Measurements from ENCODE around the gene NUDC. TPM values are rescaled to one million over a fixed set of nuclear protein-coding genes. Genes with fewer than 3 reads are reported as not detected.

The NUDC gene
- total RNA-seq, 1 experiment from 2014 or later = 118 TPM

DNA sequence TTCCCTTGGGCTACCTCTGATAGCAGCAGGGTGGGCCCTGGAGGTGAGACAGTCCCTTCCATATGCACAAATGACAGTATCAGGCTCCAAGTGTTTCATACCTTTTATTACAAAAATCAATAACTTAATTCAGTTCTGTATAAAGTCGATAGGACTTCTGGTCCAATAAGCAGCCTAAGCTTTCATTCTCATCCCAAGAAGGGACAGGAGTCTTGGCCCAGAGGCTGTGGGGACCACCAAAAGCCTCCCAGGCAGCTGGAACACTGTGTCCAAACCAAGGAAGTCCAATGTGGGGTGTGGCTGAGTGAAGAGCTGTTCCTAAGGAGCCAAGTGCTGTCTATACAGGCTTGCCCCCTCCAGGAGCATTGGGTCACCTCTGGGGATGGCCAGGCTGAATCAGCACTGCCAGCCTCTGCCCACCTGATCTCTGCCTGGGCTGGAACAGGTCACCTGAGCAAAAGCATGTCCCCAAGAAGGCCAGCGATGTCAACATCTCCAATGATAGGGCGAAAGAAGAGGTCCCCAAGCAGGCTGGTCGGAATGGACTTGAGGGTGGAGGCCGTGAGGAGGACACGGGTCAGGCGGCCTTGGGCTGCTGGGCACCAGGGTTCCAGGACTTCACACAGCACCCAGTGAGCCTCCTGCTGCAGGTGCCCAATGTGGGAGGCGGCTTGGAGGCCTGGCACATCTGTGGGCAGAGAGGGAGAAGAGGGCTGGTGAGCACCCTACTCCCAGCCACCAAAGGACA is 10.0 kb upstream of the NUDC start:
- Histone ChIP-seq H3K23me2 (ENCODE audit: insufficient read length, low read depth, low read length, poor library complexity, severe bottlenecking) (peaks cover 3% of the 10 kb centered on the region), H3K79me2 (ENCODE audit: insufficient read depth, low read length) (no peaks in the 10 kb centered on the region), H2AK5ac (ENCODE audit: insufficient read length, low read length) (no peak overlapping the region), H3K23ac (ENCODE audit: insufficient read length, low read depth, low read length) (no peak overlapping the region), H2AFZ (ENCODE audit: low read length) (no peak overlapping the region), H2BK12ac (ENCODE audit: insufficient read length, low read depth, low read length) (no peak overlapping the region), H3K9me3 (ENCODE audit: control insufficient read depth, low read depth, low read length) (no peaks in the 10 kb centered on the region), H3K4me2 (ENCODE audit: insufficient read depth, insufficient read length, low read length) (no peak overlapping the region), H4K8ac (replicated peaks; ENCODE audit: insufficient read length, low read depth, low read length) (no peak overlapping the region), H3K14ac (ENCODE audit: insufficient read depth, low read length) (no peak overlapping the region), H2BK120ac (ENCODE audit: low read depth, low read length, poor library complexity, severe bottlenecking) (no peak overlapping the region), H3K9ac (ENCODE audit: extremely low read depth, insufficient read length, low read length) (no peak overlapping the region), H4K91ac (ENCODE audit: insufficient read length, low read depth, low read length) (no peak overlapping the region), H3K27ac (ENCODE audit: insufficient read length, low read depth, low read length) (no peak overlapping the region), H3K4me1 (ENCODE audit: insufficient read depth, low read length) (no peaks in the 10 kb centered on the region), H3T11ph (ENCODE audit: low read length) (no peak overlapping the region), H4K5ac (ENCODE audit: insufficient read length, low read depth, low read length) (no peak overlapping the region), H3K4ac (ENCODE audit: low read depth, low read length) (no peak overlapping the region), H4K20me1 (ENCODE audit: control insufficient read depth, insufficient read depth, insufficient read length) (no peaks in the 10 kb centered on the region), H2BK20ac (ENCODE audit: low read depth, low read length, poor library complexity, severe bottlenecking) (no peak overlapping the region), H3K27me3 (ENCODE audit: insufficient read depth, low read length) (no peaks in the 10 kb centered on the region), H2BK15ac (ENCODE audit: low read depth, low read length) (no peak overlapping the region), H2BK5ac (ENCODE audit: insufficient read length, low read length) (no peak overlapping the region), H3K56ac (ENCODE audit: insufficient read length, low read depth, low read length) (no peak overlapping the region), H3K18ac (ENCODE audit: insufficient read length, low read depth, low read length) (no peak overlapping the region), H3K79me1 (ENCODE audit: insufficient read depth, low read depth, low read length, poor library complexity, severe bottlenecking) (no peaks in the 10 kb centered on the region)
- no peaks in the 10 kb centered on the region for H3K9me3 Mint-ChIP-seq
- DNase-seq = no peak
- H3K36me3 Mint-ChIP-seq (ENCODE audit: insufficient read depth in 1 of 3, low read depth in 3 of 3) = no peaks in the 10 kb centered on the region
- H3K4me1 Mint-ChIP-seq = no peaks in the 10 kb centered on the region
- TF ChIP-seq, protein P1, sequence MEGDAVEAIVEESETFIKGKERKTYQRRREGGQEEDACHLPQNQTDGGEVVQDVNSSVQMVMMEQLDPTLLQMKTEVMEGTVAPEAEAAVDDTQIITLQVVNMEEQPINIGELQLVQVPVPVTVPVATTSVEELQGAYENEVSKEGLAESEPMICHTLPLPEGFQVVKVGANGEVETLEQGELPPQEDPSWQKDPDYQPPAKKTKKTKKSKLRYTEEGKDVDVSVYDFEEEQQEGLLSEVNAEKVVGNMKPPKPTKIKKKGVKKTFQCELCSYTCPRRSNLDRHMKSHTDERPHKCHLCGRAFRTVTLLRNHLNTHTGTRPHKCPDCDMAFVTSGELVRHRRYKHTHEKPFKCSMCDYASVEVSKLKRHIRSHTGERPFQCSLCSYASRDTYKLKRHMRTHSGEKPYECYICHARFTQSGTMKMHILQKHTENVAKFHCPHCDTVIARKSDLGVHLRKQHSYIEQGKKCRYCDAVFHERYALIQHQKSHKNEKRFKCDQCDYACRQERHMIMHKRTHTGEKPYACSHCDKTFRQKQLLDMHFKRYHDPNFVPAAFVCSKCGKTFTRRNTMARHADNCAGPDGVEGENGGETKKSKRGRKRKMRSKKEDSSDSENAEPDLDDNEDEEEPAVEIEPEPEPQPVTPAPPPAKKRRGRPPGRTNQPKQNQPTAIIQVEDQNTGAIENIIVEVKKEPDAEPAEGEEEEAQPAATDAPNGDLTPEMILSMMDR (conservative IDR thresholded peaks at IDR 0.05) = no peak
- no peak overlapping the region for H3K27ac Mint-ChIP-seq
- H3K27me3 Mint-ChIP-seq (ENCODE audit: low read depth) = peaks cover 8% of the 10 kb centered on the region
- no CpG with 5 or more reads among the region's 8 CpGs for WGBS (ENCODE audit: extremely low coverage, insufficient read length, low lambda C conversion rate)
- no peak overlapping the region for H3K4me3 Mint-ChIP-seq
